Forelimb muscle (tissue), 1 donor: ENCODE results near the gene GRIN2A. TPM values are rescaled to one million over a fixed set of nuclear protein-coding genes. Genes with fewer than 3 reads are reported as not detected.

ENCODE experiments used
- DNase-seq: peaks from one replicate; pipeline ENCODE4 v3.0.0-alpha.2; 2013; ENCODE audit warnings: low read depth
- polyA plus RNA-seq: library from polyadenylated mRNA; unstranded; fragments of 120-200 nt; gene quantifications from one replicate; pipeline ENCODE4 v1.2.1, GENCODE V29; 2013; ENCODE audit not compliant: insufficient read length

Gene GRIN2A
- polyA plus RNA-seq, 1 donor: 0.23 TPM

DNA sequence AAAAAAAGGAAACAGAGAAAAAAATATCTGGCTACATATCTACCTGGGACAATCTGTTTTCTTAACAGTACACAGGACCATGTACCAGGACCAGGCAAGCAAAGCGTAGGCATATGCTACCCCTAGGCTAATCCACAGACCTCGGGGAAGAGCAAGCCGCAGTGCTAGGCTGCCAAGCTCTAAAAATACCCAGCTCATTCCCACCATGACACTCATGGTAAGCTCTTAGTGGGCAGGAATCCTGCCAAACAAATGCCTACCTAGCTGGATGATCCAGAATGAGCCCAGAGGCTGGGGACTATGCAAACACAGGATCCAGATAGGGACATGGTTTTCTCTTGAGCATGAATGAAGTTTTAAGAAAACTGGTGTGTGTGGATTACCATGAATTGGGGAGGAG lies 95.6 kb downstream of the GRIN2A start:
- no peak for DNase-seq

DNA sequence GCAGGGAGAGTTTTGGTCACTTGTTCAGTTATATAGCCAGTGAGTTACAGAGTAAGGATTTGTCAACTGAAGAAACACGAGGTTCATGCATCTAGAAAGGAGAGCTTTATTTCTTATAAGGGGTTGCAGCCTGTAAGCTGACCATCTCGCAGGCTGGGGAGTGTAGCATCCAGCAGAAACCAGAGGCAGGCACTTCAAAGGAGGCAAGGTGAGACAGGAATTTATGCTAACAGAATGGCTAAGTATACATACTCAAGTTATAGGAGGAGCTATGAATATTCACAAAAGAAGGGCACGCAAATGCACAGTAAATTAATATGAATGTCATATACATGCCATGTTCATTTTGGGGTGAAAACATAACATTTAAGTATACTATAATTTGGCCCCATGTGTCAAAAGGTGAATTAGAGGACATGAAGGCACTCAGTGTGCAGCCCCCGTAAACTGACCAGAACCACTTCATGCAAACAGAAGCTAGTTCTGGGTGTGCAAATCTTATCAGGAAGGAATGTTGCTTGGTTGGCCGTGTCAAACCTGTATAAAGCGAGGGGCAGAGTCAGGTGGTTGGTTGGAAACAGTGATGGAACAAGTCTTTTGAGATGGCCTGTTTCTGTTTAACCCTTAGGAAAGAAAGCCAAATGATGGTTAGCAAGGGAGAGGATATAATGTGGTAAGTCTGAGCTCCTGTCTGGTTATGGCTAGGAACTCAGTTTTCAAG lies 97.0 kb downstream of the GRIN2A start:
- no peak for DNase-seq

DNA sequence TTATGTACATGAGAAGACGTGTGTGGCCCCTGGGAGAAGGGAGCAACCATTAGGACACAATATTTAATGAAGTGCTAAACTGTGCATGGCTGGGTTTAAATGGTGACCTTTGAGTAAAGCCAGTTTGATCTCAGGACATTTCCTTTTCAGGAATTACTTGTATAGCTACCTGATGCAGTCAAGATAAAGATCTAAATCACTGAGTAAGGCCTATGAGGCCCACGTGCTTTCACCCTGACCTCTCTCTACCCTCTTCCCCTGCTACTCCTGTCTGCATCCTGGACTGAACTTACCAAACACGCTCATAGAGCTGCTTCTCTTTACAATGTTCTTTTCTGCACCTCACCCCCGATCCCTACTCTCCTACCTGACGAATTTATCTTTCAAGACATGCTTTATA lies 98.9 kb downstream of the GRIN2A start:
- DNase-seq: no peak

DNA sequence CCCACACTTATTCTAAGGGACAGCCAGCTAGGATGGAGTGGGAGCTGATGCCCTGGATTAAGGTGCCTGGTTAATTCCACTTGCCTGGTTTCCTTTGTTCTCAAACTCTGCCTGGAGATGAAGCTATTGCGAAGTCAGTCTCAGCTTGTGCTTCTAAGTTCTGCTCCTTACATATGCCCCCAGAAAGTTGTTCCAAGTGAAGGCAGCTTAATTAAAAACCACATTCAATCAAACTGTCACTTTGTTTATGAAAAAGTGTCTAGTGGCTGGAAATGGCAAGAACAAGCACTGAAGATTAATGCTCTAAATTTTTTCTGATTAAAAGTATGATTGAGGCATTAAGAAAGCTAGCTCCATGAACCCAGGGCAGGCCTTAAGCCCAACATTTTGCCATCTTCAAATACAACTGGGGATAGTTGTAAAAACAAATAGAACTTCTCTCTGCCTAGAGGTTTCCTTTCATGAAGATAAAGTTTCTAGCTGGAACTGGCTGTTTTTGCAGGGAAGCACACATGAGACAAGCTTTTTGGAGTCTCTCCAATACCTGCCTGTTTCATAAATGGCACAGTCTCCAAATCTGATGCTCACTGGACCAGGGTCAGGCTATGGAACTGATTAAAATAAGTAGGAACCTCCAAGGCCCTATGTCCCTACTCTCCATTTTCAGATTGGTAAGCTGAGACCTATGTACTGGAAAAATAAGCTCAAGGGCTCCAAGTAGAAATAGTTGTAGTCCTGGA lies 100.9 kb downstream of the GRIN2A start:
- DNase-seq: no peak

DNA sequence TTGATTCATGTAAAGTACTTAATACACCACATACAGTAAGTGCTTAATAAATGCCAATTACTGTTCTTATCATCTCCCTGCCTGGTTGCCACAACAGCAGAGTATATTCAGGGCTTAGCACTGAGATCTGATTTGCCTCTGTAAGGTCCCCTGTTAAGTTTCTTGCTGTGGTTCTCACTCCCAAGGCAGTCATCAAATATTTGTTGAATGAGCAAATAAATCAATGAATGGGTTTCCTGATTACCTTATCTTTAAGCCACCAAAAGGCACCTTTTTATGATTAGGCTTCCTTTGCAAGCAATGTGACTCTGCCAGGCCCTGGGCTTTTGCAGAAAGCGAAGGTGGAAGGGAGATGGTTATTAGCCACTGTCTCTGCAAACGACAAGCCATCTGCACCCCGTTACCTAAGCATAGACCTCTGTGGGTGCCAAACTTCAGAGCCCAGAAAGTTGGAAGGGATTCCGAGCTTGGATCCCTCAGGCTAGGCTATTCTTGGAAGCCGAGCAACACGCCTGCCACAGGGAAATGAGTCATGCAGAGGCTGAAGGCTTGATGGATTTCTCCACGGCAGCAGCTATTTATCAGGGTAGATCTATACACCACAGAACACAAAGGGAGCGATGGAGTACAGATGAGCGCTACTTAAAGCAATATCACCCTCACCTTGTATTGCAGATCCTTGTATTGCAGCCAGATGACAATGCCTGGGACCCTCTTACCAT lies 102.0 kb downstream of the GRIN2A start:
- DNase-seq: no peak

DNA sequence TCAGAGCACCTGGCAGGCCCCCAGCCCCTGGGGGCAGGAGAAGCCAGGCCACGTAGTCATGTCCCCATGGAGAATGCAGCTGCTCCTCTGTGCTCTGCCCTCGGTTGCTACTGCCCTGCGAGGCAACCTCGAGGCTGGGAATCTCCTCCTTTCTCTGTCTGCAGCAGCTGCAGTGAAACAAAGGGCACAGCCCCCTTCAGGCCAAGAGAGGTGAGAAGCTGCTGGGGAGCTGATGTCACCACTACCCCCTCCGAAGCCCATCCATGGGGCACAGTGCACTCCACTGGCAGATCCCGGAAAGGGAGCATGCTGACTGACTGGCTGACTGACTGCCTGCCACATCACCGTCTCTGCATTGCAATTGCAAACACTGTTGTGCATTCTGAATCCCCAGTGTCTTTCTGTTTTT lies 103.7 kb downstream of the GRIN2A start:
- no peak for DNase-seq

DNA sequence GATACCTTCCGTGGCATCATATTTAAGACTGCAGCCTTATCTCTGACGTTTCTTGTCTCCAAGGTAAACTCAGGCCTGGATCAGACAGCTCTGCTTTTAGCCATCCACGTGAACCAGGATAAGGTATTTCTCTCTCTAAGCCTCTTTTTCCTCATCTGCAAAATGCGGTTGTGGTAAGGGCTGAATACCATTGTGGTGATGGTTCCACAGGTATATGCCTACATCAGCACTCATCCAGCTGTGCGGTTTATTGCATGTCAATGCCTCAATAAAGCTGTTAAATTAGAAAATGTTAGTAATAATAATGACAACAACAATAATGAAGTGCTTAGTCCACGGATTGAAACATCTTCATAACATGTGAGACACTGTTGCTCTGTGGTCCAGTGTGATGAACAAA lies 104.4 kb downstream of the GRIN2A start:
- no peak for DNase-seq

DNA sequence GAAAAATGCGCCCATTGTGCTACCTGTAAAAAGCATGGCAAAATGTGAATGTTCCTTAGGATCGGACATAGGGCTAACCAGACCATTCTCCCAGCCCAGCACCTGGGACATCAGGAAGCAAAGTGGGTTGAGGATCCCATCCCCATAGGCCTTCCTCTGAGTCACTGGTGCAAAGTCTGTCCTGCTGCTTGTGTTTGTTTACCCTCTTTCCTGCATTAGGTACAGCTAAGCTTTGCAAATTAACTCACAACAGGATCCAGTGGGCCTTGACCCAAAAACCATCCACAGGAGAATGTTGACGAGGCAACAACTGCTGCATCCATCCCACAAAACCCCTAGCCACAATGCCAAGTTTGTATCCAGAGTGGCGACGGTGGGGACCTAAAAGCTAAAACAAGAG lies 106.2 kb downstream of the GRIN2A start:
- DNase-seq: no peak

DNA sequence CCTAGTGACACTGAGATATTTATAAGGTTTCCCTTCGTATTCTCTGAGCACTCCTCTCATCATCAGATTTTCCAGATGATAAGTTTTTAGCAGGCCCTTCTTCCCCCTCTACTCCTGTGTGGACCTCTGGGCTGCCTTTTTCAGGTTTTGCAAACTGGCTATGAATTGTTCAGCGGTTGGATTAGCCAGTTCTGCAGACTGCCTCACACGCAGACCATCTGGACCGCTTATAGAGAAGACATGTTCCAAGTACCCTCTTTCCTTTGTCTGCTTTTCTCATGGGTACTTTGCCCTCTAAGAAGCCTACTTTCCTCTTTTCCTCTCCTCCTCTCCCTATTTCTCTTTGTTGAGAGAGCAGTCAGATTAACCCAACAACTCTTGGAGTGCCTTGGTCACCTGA lies 111.6 kb downstream of the GRIN2A start:
- DNase-seq: no peak

DNA sequence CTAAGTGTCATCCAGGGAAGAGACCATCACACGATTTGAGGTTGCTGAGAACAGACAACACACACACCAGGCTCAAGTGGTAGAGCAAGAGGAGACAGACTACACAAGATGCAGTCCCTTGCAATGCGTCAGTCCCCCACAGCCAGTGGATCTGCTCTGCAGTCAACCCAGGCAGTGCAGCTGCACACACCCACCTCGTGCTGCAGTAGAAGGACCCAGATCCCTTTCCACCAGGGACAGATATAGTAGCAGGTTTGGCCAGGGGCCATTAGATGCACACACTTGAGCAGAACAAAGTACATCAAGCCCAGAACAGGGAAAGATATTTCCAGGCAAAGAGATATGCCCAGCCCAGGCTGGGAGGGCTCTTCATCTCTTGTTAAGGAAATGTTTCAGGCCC lies 112.9 kb downstream of the GRIN2A start:
- no peak for DNase-seq

DNA sequence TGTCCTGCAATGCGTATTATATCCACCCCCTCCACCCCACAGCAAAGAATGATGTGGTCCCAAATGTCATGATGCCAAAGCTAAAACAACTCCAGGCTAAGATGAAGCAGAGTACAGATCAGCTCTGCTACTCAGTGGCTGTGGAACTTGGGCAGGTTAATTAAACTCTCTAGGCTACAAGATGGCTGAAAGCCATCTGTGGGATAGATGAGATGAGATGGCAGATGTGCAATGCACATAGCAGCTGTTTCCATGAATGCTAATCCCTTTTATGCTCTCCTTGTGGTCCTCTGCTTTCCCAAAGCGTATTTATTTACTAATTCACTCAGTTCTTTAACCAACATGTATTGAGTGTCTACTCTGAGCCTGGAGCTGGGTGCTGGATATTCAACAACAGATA lies 114.4 kb downstream of the GRIN2A start:
- DNase-seq: no peak

DNA sequence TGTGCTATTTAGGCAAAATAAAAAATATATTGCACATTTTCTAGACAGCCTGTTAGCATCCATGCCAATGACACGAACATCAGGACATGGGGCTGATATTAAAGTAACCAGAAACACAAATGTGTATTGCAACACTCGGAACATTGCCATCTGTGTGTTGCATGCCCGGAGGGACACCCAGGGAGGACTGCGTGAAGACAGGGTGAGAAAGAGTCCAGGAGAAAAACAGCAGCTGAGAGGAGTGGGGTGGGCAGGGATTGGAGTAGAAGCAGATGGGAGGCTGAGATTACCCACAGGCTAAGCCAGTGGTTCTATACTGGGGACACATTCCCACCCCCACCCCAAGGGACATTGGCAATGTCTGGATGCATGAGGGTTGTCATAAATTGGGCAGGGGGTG lies 114.8 kb downstream of the GRIN2A start:
- no peak for DNase-seq

DNA sequence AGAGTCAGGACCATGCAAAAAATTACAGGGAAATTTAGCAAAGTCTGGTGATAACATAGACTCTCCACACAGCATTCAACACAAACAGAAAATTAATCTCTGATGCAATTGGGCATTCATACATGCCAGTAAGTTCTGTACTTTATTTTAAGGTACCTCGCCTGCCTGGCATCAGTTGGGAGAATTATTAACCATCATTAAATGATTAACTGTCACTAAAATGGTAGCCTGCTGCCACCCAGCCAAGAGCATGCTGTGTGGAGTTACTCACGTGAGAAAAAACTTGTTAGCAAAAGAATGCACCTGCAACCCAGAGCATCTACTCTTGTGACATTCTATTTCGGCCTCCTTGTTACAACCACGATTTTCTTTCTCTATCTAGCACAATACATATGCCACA lies 117.2 kb downstream of the GRIN2A start:
- no peak for DNase-seq

DNA sequence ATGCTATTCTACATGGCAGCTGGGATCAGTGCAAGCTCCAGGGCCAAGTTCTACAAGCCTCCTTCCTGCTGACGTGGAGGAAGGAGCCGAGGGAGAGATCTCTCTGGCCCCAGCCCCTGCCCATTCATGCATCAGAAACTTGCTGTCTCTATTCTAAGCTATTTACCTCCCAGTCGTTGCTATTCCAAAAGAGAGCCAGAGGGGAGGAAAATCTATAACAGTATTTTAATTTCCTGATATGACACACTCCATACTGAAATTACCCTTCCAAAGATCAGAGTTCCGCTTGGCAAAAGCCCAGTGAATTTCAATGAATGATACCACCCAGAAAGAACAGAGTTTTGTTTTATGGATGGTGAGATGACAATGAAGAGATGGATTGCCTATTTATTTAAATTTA lies 133.4 kb downstream of the GRIN2A start:
- DNase-seq: no peak

DNA sequence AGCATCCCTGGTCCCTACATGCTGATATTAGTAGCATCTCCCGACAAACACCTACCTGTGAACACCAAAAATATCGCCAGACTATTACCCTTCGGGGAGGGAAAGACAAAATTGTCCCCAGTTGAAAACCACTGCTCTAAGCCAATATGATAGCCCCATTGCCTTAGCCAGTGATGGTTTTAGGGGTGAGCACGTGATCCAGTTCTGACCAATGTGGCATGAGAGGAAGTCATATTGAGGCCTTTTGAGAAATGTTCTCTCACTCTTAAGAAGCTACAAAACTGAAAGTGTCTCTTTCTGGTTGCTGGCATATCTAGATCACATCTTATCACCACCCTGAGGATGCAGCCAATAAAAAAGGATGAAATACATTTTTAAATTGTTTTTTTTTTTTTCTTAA lies 136.3 kb downstream of the GRIN2A start:
- no peak for DNase-seq

DNA sequence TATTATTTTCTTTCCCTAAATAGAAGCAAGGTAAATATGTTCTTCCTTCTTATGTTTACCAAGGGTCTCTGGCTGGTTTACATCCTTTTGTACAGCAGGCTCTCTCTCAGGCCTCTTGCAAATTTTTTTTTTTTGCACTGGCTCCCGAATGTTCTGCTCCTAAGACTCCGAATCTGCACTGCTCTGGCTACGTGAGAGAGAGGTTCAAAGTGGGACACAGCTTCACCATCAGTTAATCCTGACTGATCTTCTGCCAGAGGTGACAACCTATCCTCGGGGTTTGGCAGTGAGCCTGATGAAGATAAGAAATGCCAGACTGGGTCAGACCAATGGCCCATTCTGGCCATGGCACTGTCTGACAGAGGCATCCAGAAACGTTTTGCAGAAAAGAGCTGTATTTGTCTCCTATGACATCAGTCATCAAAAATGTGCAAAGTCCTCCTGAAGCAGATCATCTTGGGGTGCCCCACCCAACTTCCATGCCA lies 136.9 kb downstream of the GRIN2A start:
- no peak for DNase-seq

DNA sequence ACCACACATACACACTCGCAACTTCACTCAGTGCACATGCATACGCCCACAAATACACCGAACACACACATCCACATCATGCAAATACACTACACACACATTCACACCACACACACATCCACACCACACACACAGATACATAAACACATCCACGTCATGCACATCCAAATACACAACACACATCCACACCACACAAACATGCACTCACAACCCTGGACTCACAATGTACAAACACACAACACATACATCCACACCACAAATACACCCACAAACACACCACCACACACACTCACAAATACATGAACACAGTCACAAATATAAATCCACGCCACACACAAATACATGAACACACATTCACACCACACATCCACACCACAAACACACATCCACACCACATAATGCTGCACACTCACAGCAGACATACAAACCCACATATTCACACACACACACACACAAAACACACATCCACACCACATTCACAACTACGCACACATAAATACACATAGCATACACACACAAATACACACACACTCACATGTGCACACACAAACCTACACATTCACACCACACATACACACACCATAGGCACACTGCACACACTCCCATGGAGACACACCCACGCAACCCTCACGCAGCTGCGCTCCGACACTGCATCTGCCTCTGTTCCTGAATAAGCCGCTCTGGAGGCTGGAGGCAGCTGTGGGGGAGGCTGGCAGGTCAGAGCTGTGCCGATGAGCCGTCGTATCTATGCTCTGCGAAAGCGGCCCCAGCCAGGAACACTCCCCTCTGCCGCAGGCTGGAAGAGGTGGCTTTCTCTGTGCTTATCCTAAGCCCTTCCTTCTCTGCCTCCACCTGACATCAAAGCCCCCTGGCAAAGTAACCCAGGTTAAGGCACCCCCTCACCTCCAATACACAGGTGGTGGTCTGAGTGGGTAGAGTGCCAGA lies 141.8 kb downstream of the GRIN2A start:
- DNase-seq: no peak

DNA sequence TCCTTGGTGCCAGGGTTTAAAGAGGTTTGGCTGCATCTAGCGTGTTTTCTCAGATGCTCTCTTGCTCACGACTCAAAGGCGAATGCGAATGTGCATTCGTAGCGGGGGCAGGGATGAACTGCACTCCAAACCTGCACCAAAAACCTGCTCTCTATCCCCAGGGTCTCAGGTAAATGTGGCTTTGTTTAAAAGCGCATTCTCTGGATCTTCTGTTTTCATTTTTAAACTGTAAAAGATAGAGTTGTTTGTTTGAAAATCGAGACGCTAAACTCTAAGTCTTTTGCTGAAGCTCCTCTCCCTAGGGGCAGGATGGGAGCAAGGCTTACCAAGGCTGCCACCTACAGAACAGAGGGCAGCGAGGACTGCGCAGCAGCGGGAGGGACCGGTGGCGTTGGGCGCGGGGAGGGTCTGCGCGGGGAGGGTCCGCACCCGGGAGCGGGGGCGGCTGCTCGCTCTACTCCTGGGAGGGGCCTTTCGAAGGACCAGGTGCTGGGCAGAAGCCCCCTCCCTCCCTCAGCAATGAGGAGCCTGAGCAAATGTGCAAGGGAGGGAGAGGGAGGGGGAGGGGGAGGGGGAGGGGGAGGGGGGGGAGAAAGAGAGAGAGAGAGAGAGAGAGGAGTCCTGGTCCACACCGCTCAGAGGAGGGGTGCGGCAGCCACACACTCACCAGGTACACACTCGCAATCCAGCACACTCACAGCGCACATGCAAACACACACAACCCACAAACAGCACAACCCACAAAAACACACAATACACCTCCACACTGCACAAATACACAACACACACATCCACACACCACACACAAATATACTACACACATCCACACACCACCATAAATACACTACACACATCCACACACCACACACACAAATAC lies 142.8 kb downstream of the GRIN2A start:
- no peak for DNase-seq

DNA sequence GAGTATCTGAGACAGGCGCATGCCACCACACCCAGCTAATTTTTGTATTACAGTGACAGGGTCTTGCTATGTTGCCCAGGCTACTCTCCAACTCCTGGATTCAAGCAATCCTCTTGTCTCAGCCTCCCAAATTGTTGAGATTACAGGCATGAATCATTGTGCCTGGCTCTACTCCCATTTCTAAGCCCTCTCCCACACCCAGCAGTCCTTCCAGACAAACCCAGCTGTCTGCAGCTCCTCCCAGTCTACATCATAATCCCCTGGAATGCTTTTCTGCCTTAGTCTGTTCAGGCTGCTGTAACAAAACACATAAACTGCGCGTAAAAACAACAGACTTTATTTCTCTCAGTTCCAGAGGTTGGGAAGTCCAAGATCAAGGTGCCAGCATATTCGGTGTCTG lies 144.5 kb downstream of the GRIN2A start:
- no peak for DNase-seq

DNA sequence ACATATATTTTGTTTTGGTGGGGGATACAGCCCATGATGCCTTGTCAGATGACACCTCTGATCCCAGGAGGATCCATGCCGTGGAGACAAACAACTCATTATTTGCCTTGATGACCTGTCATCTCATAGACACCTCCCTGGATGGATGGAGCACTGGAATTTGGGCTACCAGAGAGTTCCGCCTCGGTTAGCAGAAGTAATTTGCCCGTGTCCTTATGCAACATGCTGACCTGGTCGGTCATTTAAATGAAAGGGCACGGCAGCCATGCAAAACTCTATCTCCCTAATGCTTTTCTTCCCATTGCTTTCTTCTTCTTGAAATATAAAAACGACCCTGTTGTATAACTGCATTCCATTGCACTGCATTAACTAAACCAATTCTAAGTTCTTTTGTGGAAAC lies 145.3 kb downstream of the GRIN2A start:
- no peak for DNase-seq

DNA sequence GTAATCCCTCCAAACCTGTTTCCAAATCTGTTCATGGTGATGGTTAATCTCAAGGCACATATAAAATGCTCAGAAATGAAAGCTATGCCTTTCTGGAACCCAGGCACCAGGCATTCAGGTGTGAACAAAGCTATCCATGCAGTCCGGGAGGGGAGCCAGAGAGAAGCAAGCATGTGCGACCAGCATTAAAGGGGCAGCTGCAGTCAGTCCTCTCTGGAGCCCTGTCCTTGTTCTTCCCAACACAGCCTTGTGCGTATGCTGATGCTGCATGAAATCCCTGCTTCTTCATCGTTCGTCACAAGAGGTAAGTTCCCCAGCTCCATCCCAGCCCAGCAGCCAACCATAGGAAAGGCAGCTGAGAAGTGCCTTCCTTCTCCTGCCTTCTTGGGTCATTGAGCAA lies 148.7 kb downstream of the GRIN2A start:
- DNase-seq: no peak
